Measurements from ENCODE around the gene IP6K3.

The IP6K3 gene

GRCh38 chr6:33731751-33732282 is 14.9 kb downstream of the IP6K3 start:
- TF ChIP-seq SIN3A (IDR thresholded peaks at IDR 0.05; ENCODE audit: borderline replicate concordance, insufficient read depth, low read length) (no peak), FOXP2 (optimal IDR thresholded peaks at IDR 0.05; ENCODE audit: borderline replicate concordance, extremely low read depth, extremely low read length, insufficient read depth) (no peak), POLR2AphosphoS5 (IDR thresholded peaks at IDR 0.05; ENCODE audit: low read depth, low read length) (no peak), TAF1 (IDR thresholded peaks at IDR 0.05; ENCODE audit: borderline replicate concordance, insufficient read depth, low read length) (no peak)
- TF ChIP-seq, protein P1, sequence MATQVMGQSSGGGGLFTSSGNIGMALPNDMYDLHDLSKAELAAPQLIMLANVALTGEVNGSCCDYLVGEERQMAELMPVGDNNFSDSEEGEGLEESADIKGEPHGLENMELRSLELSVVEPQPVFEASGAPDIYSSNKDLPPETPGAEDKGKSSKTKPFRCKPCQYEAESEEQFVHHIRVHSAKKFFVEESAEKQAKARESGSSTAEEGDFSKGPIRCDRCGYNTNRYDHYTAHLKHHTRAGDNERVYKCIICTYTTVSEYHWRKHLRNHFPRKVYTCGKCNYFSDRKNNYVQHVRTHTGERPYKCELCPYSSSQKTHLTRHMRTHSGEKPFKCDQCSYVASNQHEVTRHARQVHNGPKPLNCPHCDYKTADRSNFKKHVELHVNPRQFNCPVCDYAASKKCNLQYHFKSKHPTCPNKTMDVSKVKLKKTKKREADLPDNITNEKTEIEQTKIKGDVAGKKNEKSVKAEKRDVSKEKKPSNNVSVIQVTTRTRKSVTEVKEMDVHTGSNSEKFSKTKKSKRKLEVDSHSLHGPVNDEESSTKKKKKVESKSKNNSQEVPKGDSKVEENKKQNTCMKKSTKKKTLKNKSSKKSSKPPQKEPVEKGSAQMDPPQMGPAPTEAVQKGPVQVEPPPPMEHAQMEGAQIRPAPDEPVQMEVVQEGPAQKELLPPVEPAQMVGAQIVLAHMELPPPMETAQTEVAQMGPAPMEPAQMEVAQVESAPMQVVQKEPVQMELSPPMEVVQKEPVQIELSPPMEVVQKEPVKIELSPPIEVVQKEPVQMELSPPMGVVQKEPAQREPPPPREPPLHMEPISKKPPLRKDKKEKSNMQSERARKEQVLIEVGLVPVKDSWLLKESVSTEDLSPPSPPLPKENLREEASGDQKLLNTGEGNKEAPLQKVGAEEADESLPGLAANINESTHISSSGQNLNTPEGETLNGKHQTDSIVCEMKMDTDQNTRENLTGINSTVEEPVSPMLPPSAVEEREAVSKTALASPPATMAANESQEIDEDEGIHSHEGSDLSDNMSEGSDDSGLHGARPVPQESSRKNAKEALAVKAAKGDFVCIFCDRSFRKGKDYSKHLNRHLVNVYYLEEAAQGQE (IDR thresholded peaks at IDR 0.05; ENCODE audit: insufficient read depth in 1 of 2, low read depth in 2 of 2, low read length in 2 of 2), result no peak

- TF ChIP-seq SIN3A (IDR thresholded peaks at IDR 0.05; ENCODE audit: borderline replicate concordance, insufficient read depth, low read length) (no peak), TAF1 (IDR thresholded peaks at IDR 0.05; ENCODE audit: borderline replicate concordance, insufficient read depth, low read length) (no peak), POLR2AphosphoS5 (IDR thresholded peaks at IDR 0.05; ENCODE audit: low read depth, low read length) (no peak), FOXP2 (optimal IDR thresholded peaks at IDR 0.05; ENCODE audit: borderline replicate concordance, extremely low read depth, extremely low read length, insufficient read depth) (no peak)
- TF ChIP-seq, protein P1 (IDR thresholded peaks at IDR 0.05; ENCODE audit: insufficient read depth in 1 of 2, low read depth in 2 of 2, low read length in 2 of 2), result no peak
Measured at GRCh38 chr6:33731035-33731434, 15.7 kb downstream of the IP6K3 start.

DNA sequence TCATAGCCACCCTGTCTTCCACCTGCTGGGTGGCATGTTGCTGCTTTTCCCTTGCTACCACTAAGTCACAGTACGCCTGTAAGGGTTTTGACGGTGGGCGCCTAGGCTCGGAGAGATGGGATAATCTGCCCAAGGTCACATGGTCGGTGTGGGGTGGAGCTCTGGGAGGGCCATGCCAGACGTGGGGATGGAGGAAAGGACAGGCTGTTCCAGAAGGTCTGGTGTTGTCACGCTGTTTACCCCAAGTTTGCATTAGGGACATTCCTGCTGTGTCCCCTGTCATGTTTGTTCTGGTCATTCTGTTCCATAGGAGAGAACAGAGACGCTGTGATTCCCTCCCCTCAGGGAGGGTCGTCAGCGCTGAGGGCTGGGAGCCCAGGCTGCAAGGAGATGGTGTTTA is 16.1 kb downstream of the IP6K3 start:
- TF ChIP-seq POLR2AphosphoS5 (IDR thresholded peaks at IDR 0.05; ENCODE audit: low read depth, low read length) (no peak), TAF1 (IDR thresholded peaks at IDR 0.05; ENCODE audit: borderline replicate concordance, insufficient read depth, low read length) (no peak), SIN3A (IDR thresholded peaks at IDR 0.05; ENCODE audit: borderline replicate concordance, insufficient read depth, low read length) (no peak)
- TF ChIP-seq, protein P1 (IDR thresholded peaks at IDR 0.05; ENCODE audit: insufficient read depth in 1 of 2, low read depth in 2 of 2, low read length in 2 of 2), result no peak

GRCh38 chr6:33729059-33729458 is 17.6 kb downstream of the IP6K3 start:
- no peak for TF ChIP-seq TAF1 (IDR thresholded peaks at IDR 0.05; ENCODE audit: borderline replicate concordance, insufficient read depth, low read length)
- no peak for TF ChIP-seq SIN3A (IDR thresholded peaks at IDR 0.05; ENCODE audit: borderline replicate concordance, insufficient read depth, low read length)
- TF ChIP-seq, protein P1 (IDR thresholded peaks at IDR 0.05; ENCODE audit: insufficient read depth in 1 of 2, low read depth in 2 of 2, low read length in 2 of 2), result no peak
- no peak for TF ChIP-seq FOXP2 (optimal IDR thresholded peaks at IDR 0.05; ENCODE audit: borderline replicate concordance, extremely low read depth, extremely low read length, insufficient read depth)
- TF ChIP-seq POLR2AphosphoS5 (IDR thresholded peaks at IDR 0.05; ENCODE audit: low read depth, low read length), result no peak

- TF ChIP-seq TAF1 (IDR thresholded peaks at IDR 0.05; ENCODE audit: borderline replicate concordance, insufficient read depth, low read length) (no peak), POLR2AphosphoS5 (IDR thresholded peaks at IDR 0.05; ENCODE audit: low read depth, low read length) (no peak), FOXP2 (optimal IDR thresholded peaks at IDR 0.05; ENCODE audit: borderline replicate concordance, extremely low read depth, extremely low read length, insufficient read depth) (no peak), SIN3A (IDR thresholded peaks at IDR 0.05; ENCODE audit: borderline replicate concordance, insufficient read depth, low read length) (no peak)
- TF ChIP-seq, protein P1 (IDR thresholded peaks at IDR 0.05; ENCODE audit: insufficient read depth in 1 of 2, low read depth in 2 of 2, low read length in 2 of 2), result no peak
Measured at GRCh38 chr6:33728438-33728837, 18.3 kb downstream of the IP6K3 start.

Data from PFSK-1 (cell line).